Gastrocnemius medialis (tissue), 4 donors: ENCODE measurements around the gene IL1B.

Experiments
- CTCF ChIP-seq, 5 experiments: fragments of 450-650 bp in 3 of 5; fragments of 200-600 bp in 2 of 5; sonication (generic) in 2 of 5; IDR thresholded peaks in 4 of 5; conservative IDR thresholded peaks in 1 of 5; 1 replicate in 4 of 5; 2 replicates in 1 of 5; pipeline ENCODE4 v1.5.1; 2016 to 2019; ENCODE audit warnings: antibody characterized with exemption in 5 of 5, mild to moderate bottlenecking in 3 of 5, moderate library complexity in 3 of 5
- POLR2A ChIP-seq, 2 donors: fragments of 450-650 bp; IDR thresholded peaks; one replicate each; pipeline ENCODE4 v1.6.1; 2017; ENCODE audit warnings: antibody characterized with exemption in 2 of 2, mild to moderate bottlenecking in 2 of 2, moderate library complexity in 2 of 2

- TF ChIP-seq CTCF (IDR thresholded peaks at IDR 0.05 in 4 of 5, conservative IDR thresholded peaks at IDR 0.05 in 1 of 5): no peak
- TF ChIP-seq POLR2A (IDR thresholded peaks at IDR 0.05): no peak
These were observed 44.1 kb upstream of the IL1B start for GRCh38 chr2:112880696-112881095.
